ENCODE results near the gene WDFY4. TPM values are rescaled to one million over a fixed set of nuclear protein-coding genes. Genes with fewer than 3 reads are reported as not detected.

Gene WDFY4
- total RNA-seq, 1 donor from 2014 or later = 6.4 TPM

DNA sequence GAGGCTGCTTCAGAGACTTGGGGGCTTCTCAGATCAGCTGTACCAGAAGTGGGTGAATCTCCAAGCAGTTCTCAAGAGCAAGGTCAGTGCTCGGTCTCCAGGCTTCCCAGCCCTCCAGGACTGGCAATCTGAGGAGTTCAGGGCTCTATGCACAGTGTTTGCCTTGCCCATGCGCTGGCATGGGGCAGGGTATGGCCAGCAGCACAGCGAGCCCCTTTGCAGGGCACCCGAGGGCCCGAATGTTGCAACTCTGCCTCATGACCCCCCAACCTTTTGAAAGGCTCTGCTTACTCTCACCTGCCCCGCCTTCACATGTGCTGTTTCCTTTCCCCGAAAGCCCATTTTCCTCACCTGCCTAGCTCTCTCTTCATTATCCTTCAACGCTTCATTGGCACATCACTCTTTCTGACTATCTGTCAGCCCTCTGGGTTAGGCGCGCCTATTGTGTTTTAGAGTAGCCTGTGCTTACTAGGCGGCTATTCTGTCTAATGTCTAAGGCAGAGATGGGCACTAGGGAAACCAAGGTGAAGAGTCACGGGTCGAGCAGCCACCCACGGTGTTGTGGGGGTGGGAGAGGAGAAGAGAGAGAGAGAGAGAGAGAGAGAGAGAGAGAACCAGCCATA lies 83.6 kb downstream of the WDFY4 start:
- no peaks in the 10 kb centered on the region for H3K27me3 ChIP-seq

GRCh38 chr10:48768926-48769325 lies 84.3 kb downstream of the WDFY4 start:
- no peaks in the 10 kb centered on the region for H3K4me1 ChIP-seq
- intact Hi-C loops (cut with DNase I) = no loop called here
- H3K27me3 ChIP-seq = no peaks in the 10 kb centered on the region
- no peaks in the 10 kb centered on the region for H3K36me3 ChIP-seq
- no peaks in the 10 kb centered on the region for H3K9me3 ChIP-seq
- H3K4me3 ChIP-seq = no peak overlapping the region
- DNase-seq (ENCODE audit: extremely low spot score in 2 of 2) = peak in 1 of 2 donors; percentile 42
- TF ChIP-seq, protein P1, sequence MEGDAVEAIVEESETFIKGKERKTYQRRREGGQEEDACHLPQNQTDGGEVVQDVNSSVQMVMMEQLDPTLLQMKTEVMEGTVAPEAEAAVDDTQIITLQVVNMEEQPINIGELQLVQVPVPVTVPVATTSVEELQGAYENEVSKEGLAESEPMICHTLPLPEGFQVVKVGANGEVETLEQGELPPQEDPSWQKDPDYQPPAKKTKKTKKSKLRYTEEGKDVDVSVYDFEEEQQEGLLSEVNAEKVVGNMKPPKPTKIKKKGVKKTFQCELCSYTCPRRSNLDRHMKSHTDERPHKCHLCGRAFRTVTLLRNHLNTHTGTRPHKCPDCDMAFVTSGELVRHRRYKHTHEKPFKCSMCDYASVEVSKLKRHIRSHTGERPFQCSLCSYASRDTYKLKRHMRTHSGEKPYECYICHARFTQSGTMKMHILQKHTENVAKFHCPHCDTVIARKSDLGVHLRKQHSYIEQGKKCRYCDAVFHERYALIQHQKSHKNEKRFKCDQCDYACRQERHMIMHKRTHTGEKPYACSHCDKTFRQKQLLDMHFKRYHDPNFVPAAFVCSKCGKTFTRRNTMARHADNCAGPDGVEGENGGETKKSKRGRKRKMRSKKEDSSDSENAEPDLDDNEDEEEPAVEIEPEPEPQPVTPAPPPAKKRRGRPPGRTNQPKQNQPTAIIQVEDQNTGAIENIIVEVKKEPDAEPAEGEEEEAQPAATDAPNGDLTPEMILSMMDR (IDR thresholded peaks at IDR 0.05) = no peak
- no peak for TF ChIP-seq POLR2A (IDR thresholded peaks at IDR 0.05)
- no peak for TF ChIP-seq POLR2AphosphoS5 (IDR thresholded peaks at IDR 0.05; ENCODE audit: insufficient read depth in 1 of 2, low read depth in 1 of 2)
- H3K27ac ChIP-seq = no peak overlapping the region

More for the DNA sequence above, 83.6 kb downstream of the WDFY4 start:
- H3K4me3 ChIP-seq = no peak overlapping the region
- TF ChIP-seq POLR2A (IDR thresholded peaks at IDR 0.05) = no peak
- TF ChIP-seq, protein P1 (IDR thresholded peaks at IDR 0.05) = no peak
- no peak for TF ChIP-seq POLR2AphosphoS5 (IDR thresholded peaks at IDR 0.05; ENCODE audit: insufficient read depth in 1 of 2, low read depth in 1 of 2)
- no peak overlapping the region for H3K27ac ChIP-seq
- H3K4me1 ChIP-seq = no peaks in the 10 kb centered on the region
- peak; percentile 61 to 70 for DNase-seq (ENCODE audit: extremely low spot score in 2 of 2)
- H3K9me3 ChIP-seq = no peaks in the 10 kb centered on the region
- H3K36me3 ChIP-seq = no peaks in the 10 kb centered on the region
- intact Hi-C loops (cut with DNase I) = no loop called here

DNA sequence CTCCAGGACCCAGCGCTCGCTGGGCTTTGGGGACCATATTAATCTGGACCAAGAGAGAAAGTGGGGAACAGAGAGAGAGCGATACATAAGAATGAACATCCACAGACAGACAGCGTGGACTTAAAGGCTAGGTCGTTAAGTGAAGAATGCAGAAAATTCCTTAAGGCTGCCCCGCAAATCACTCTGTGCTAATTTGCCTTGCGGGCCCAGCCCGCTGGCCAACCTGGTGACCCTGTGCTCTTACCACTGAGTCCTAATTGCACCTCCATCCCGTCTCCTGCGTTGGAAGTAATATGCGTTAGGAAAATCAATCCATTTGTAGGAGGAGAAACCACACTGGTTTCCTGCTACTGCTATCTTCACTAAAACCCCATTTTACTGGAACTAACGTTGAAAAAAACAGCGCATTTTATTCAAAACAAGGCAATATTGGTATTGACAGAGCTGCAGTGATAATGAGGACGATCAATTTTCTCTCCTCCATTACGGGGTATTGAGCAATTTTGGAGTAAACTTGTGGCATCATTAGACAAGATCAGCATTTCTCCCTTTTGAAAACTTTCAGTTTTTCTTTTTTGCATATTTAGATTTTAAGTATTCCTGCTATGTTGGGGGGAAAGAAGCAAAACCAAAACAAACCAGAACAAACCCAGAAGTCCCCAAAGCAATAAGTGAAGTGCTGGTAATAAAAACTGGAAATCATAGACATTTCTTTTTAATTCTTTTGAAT lies 85.2 kb downstream of the WDFY4 start:
- H3K9me3 ChIP-seq = no peaks in the 10 kb centered on the region
- intact Hi-C loops (cut with DNase I) = no loop called here
- no peak for TF ChIP-seq POLR2AphosphoS5 (IDR thresholded peaks at IDR 0.05; ENCODE audit: insufficient read depth in 1 of 2, low read depth in 1 of 2)
- TF ChIP-seq, protein P1 (IDR thresholded peaks at IDR 0.05) = no peak
- TF ChIP-seq POLR2A (IDR thresholded peaks at IDR 0.05) = no peak

GRCh38 chr10:48770561-48771089 lies 86.0 kb downstream of the WDFY4 start:
- Histone ChIP-seq H3K27me3 (no peaks in the 10 kb centered on the region), H3K9me3 (no peaks in the 10 kb centered on the region), H3K36me3 (no peaks in the 10 kb centered on the region), H3K27ac (no peak overlapping the region), H3K4me3 (no peak overlapping the region), H3K4me1 (no peaks in the 10 kb centered on the region)
- intact Hi-C loops (cut with DNase I) = no loop called here
- TF ChIP-seq, protein P1 (IDR thresholded peaks at IDR 0.05) = no peak
- TF ChIP-seq POLR2AphosphoS5 (IDR thresholded peaks at IDR 0.05; ENCODE audit: insufficient read depth in 1 of 2, low read depth in 1 of 2) (no peak), POLR2A (IDR thresholded peaks at IDR 0.05) (no peak)
- DNase-seq (ENCODE audit: extremely low spot score in 2 of 2) = peak in 1 of 2 donors; percentile 60

More for the DNA sequence above, 85.2 kb downstream of the WDFY4 start:
- no peaks in the 10 kb centered on the region for H3K4me1 ChIP-seq
- no peaks in the 10 kb centered on the region for H3K36me3 ChIP-seq
- H3K27ac ChIP-seq = no peak overlapping the region
- peak in 1 of 2 donors; percentile 27 for DNase-seq (ENCODE audit: extremely low spot score in 2 of 2)
- H3K4me3 ChIP-seq = no peak overlapping the region
- H3K27me3 ChIP-seq = no peaks in the 10 kb centered on the region
